Erythroblast (primary cell): ENCODE measurements around the gene CYP51A1.

ENCODE experiments used
- GATA1 ChIP-seq: IDR thresholded peaks from 2 replicates; pipeline ENCODE4 v1.6.1; 2011; ENCODE audit warnings: low read depth, mild to moderate bottlenecking, control low read depth, low read length, moderate library complexity
- POLR2A ChIP-seq: IDR thresholded peaks from 2 replicates; pipeline ENCODE4 v1.6.1; 2011; ENCODE audit warnings: mild to moderate bottlenecking, low read length

- TF ChIP-seq POLR2A (no peak), GATA1 (no peak)
Measured at GRCh38 chr7:92161271-92161670, 27.0 kb upstream of the CYP51A1 start.
